Measurements from ENCODE around the gene GJD2. TPM values are rescaled to one million over a fixed set of nuclear protein-coding genes. Genes with fewer than 3 reads are reported as not detected.

Gene GJD2
- total RNA-seq, 1 donor from 2014 or later: not detected

DNA sequence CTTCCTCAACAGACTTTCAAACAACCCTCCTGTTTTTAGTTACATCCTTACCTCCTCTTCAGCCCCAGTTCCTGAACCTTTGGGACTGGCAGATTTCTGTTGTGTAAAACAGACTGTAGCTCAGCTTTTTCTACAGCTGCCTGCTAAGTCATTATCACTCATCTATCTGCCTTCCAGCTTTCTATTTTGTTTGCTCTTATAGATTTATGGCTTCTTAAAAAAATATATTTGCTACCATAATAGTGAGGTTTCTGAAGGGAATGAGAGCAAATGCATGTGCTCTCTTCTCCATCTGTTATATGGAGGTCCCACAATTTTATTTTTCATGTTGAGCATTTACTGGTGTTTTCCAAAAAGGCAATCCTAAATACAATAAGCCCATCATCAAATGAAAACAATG, 18.2 kb upstream of the GJD2 start:
- no peak for DNase-seq (ENCODE audit: low spot score)

DNA sequence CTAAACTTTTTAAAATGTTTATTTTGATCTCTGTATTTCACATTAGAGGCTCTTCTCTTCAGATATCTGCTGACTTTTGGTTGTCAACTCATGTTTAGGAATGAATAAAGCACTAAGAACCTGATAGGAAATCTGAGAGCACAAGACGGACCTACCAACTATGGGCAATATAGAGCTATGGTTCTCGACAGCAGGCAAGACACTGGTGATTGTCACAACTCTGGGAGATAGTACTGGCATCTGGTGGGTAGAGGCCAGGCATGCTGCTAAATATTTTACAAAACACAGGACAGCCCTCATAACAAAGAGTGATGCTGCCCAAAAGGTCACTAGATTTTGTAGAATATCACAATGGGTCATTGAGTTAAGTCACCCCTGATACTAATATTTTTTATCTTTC, 17.5 kb upstream of the GJD2 start:
- no peak for DNase-seq (ENCODE audit: low spot score)

DNA sequence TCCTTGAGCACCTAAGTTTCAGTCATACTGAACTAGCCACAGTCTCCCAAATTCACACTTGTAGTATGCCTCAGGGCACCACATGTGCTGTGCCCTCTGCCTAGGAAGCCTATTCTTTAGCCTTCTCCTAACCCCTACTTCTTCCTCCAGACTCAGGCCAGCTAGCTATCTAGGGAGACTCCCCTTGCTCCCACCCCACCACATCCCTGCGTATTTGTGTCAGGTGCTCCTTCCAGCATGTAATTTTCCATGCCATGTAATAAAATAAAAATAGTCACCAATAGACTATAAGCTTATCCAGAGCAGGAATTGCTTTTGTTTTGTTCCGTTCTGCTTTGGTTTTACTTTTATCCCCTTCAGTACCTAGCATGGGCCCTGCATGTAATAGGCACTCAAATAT, 14.9 kb upstream of the GJD2 start:
- DNase-seq (ENCODE audit: low spot score): no peak

DNA sequence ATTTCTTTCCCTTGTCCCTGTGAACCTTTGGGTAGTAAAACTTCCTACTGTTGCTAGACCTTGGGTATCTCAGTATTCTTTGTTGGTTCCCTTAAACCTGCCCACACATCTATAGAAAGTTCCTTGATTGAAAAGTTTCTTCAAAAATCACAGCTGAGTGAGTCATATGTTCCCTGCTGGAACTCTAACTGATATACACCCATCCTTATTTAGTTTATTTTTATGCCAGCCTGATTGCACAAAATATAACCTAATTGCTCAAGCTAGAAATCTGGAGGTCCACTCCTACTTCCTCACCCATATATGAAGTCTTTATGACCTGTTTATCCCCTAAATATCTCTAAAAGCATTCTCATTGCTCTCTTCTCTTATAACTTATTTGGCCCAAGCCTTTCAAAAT, 13.7 kb upstream of the GJD2 start:
- no peak for DNase-seq (ENCODE audit: low spot score)

DNA sequence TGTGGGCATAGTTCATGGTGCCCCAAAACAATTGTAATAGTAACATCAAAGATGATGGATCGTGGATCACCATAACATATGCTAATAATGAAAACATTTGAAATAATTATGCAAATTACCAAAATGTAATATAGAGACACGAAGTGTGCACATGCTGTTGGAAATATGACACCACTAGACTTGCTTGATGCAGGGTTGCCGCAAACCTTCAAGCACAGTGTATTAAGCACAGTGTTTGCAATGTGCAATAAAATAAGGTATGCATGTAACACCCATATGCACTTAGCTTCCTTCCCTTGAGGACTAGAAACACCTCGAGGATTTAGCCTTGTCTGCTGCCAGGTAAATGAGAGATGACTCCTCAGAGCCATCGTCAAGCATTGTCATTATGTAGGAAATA, 10.9 kb upstream of the GJD2 start:
- DNase-seq (ENCODE audit: low spot score): no peak

DNA sequence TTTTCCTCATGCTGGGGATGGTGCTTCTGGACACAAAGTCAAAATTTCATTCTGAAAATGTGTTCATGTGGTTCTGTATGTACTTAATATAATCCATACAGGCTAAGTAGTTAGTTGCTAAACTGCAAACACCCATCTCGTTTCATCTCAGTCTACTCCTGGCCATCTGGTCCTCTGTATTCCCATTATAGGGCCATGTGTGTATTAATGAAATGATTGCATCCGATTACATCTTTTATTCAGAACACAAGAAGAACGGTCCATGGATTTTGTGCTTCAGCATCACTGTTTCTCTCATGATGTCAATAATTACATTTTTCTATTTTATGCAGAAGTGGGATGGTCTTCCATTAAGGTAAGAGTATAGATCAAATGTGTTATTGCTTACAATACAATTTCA, 6.1 kb upstream of the GJD2 start:
- DNase-seq (ENCODE audit: low spot score): no peak

DNA sequence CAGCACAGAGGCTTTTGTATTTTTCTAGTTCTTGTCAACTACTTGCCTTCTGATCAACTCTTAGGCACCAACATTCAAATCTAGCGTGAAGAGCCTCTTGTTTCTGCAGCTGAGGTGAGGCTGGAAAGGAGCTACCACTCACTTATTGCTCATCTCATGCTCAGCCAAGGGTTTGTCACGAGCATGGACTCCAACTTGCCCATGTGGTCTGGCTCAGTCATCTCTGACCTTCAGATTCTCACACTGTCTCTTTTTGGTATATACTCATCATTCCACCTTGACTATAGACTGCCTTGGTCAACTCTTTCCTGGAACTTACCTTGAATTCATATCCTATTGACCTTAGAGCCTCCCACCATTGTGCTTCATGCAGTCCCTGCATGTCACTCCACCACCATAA, 5.2 kb upstream of the GJD2 start:
- no peak for DNase-seq (ENCODE audit: low spot score)

DNA sequence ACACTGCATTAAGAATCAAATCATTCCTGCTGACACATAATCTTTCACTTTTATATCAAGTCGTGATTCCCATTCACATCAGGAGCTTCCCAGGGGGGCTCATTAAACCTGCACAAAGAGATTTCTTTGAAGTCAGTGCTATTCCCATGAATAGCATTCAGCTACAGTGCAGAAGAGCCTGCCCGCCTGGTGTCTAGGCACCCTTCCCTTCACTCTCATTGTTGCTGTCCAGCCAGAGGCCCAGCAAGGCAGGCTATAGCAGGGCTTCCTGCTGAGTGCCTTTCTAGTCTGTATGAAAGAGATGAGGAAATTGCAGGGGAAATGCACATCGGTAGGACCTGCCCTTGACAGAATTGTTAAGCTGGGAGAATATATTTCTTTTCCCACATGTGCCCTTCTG, 4.5 kb upstream of the GJD2 start:
- DNase-seq (ENCODE audit: low spot score): no peak

DNA sequence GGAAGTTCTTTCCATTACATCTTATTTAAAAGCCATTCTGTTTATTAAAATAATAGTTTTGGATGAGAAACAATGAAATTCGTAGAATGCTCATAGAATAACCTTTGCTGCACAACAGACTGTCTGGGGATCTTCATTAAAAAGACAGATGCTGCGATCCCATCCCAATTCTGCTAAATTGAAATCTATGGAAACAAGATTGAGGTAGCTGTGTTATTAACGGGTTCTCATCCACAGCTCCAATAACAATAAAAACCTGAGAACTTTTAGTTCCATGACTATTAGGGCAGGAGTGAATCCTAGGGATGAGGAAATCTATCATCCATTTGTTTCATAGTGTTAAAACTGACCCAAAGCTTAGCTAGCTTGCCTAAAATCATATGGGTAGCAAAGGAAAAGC, 2.5 kb upstream of the GJD2 start:
- no peak for DNase-seq (ENCODE audit: low spot score)

DNA sequence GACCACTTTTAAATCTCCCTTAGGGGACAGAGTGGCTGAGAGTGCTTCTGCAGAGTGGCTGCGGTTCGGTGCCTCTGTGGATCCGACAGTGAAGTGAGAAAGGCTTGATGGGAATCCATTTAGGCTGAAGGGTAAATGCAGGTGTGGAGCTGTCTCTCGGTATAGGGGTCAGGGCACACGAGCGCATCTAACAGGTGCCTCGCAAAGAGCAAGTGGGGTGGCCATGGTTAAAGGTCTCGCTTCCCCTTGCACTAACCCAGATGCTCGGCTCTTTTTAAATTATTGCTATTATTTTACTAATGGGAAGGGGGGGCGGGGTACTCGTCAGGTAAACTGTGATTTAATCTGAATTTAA, 598 bp upstream of the GJD2 start:
- no peak for DNase-seq (ENCODE audit: low spot score)

DNA sequence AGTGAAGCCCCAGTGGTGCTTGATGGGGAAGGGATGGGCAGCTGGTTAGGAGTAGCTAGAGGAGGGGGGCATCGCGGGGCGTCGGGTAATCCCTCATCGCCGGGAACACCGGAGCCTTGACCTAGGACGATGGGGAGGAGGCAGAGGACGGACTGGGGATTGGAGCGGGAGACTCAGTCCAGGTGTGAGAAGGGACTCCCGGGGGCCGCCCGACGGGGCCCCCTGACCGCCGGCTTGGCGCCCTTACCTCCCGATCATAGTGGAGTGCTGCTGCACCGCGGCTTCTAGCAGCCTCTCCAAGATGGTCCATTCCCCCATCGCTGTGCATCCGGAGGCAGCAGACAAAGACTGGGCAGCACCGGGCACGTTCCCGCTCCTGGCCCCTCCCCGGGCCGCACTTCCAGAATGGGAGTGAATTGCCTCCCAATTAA, 612 bp downstream of the GJD2 start:
- no peak for DNase-seq (ENCODE audit: low spot score)

DNA sequence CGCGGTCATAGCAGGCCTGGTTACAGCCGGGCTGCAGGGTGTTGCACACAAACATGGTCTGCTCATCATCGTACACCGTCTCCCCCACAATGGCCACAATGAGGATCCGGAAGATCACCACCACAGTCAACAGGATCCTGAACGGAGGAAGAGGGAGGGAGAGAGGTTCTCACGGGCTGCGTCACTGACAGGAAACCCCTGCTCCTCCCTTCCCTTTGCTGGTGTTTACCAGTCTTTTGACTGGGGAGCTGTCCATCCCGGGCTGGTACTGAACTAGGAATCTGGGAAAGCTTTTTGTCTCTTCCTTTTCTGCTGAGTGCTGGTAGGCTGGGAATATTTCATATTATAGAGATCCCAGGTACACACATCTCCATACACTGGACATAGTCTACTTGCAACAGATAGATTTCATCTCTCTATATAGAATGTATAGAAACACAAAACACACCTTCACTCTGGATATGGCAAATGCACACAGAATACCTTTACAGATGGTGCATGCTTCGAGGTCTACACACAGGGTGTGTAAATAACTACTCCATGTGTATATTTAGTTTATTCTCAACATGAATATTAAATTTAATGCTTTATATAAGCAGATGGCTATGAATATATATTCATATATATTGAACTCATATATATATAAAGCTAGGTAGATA, 1.4 kb downstream of the GJD2 start:
- no peak for DNase-seq (ENCODE audit: low spot score)

DNA sequence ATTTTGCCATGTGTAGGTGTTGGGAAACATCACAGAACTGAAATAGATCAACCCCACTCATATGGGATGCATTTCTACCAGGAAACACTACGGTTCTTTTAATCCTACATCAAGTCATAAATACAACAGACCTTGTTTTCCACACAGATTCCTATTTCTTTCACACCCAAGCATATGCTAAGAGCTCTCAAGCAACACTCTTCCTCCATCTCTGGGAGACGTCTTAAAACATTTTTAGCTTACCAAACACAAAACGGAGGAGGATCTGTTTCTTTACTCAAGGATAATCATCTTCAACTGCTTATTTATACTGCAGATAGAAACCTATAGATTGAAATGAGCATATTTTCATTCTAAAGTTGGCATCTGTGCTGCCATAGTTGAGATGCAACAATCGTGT, 5.1 kb downstream of the GJD2 start:
- no peak for DNase-seq (ENCODE audit: low spot score)

DNA sequence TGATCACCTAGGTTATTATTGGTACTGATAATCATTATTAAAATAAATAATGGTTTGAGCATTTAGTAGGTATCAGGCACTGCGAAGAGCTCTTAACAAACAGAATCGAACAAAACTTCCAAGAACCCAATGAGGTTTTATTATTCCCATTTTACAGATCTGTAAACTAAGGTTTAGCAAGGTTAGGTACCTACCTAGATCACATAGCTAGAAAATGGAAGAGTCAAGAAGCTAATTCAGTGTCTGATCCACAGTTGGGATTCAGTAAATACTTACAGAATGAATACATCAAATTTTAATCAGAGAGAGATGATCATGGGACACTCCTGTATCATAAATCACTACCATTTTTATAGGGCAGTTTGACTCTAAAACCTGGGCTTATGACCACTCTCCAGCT, 15.5 kb downstream of the GJD2 start:
- no peak for DNase-seq (ENCODE audit: low spot score)

DNA sequence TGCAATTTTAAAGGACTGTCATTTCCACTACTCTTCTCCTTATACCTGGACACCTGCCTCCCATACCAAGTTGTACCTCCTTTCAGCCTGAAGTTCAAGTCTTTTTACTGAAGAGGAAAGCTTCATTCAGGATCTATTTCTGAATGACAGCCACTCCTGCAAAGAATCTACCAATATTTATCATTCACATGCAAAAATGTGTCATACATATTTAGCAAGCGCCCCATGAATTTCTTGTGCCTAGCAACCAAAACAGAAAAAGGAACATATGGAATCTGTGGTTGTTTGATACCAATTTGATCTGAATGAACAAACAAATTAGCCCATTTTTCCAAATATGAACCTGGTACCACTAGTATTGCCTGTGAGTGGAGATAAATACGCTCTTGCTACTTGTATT, 16.8 kb downstream of the GJD2 start:
- no peak for DNase-seq (ENCODE audit: low spot score)

DNA sequence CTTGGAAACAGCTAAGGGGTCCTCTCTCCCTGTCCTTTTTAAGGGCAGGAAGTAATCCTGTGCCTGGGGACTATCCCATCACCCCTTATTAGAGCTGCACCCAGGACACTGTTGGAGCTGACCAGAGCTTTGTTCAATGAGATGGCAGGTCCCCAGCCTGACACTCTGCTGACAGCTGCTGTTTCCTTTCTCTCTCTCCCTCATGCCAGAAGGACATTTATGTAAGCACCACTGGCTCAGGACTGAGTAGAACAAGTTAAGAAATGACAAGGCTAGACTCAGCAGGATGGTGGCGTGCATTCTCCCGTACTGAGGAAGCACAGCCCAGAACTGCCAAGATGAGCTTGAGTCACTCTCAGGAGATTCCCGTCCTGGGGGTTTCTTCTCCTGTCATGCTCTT, 17.3 kb downstream of the GJD2 start:
- no peak for DNase-seq (ENCODE audit: low spot score)

DNA sequence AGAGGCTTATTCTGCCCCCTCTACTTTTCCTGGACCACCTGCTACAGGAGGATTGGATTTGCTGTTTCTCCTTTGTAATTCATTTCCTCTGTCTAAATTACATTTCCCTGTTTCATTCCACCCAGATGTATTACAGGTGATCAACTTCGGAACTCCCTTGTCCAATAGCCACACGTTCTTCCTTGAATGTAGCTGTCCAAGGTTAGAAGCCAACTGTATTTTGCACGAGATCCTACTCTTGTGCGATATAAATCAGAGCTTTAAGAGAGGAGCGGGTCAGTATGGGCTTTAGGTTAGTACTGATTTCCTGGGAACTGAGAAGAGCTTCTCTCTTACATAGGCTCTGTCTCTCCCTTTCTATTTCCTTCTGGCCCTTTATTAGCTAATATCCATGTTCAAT, 20.5 kb downstream of the GJD2 start:
- DNase-seq (ENCODE audit: low spot score): no peak

DNA sequence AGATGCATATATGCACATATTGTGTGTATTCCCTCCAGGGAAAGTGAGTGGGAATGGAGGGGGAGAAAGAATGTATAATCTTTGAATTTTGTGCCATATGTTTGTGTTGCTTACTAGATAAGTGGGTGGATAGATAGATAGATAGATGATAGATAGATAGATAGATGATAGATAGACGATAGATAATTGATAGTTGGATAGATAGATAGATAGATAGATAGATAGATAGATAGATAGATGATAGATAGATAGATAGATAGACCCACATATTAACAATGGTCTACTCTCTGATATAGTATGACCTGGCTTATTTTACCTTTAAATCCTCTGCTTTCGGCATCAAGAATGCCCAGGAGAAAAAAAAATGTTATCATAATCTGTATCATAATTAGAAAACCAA, 21.2 kb downstream of the GJD2 start:
- DNase-seq (ENCODE audit: low spot score): no peak

DNA sequence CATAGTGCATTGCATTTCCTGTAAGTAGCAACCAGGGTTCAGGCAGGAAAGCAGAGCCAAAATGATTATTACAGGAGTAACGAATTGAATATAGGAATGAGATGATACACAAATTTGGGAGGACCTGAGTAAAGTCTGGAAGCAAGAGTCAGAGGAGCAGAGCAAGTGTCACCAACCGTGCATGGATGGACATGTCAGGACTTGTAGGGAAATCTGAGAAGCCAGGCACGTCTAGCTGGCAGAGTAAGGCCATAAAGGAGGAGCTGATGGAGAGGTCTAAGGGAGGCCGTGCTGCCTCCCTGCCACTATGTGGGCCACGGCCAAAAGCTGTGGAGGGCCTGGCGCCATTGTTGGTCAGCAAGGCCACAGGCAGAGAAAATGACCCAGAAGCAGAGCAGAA, 22.4 kb downstream of the GJD2 start:
- DNase-seq (ENCODE audit: low spot score): no peak

DNA sequence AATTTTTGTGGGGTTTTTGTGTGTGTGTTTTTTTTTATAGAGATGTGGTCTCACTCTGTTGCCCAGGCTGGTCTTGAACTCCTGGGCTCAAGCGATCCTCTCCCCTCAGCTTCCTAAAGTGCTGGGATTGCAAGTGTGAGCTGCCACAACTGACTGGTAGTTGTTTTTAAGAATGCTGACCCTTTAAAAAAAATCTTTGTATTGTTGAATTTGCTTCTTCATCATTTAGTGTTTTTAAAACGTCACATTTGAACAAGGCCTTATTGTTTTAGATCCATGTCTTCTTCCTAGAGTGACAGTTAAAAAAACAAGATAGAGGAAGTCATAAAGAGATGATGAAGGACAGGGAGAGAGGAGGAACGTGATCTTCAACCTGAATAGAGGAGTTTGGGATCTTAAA, 24.1 kb downstream of the GJD2 start:
- DNase-seq (ENCODE audit: low spot score): no peak

DNA sequence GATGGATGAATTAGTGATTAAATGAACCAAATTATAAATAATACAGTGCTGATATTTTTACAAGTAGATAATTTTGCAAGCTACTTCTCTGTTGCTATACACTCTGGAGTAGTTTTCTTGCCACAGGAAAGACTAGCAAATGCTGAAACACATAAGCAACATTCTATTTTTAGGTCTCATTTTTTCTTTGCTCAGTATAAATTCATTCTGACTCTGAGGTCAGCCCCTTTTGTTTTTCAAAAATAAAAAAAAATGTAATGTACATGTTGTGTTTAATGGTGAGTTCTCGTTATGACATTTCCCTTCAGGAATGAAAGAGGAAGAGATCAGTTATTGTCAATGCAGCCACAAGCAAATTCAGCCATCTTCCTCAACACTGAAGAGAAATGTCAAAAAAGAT, 24.9 kb downstream of the GJD2 start:
- no peak for DNase-seq (ENCODE audit: low spot score)

DNA sequence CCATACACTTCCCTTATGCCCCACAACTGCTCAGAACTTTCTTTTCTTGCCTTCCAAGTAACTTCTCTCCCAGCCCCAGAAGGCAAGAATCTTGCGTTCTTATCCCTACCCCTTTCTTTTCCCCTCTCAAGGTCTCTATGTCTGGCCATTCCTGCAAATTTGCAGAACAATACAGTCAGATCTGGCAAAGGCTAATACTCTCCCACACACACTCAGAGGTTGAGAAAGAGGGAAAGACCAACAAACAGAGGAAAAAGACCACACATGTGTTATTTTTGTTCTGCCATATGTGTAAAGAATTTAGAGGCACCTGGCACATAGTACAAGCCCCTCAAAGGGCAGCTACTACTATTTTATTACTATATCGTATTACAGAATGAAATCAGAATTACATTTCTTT, 25.7 kb downstream of the GJD2 start:
- DNase-seq (ENCODE audit: low spot score): no peak

DNA sequence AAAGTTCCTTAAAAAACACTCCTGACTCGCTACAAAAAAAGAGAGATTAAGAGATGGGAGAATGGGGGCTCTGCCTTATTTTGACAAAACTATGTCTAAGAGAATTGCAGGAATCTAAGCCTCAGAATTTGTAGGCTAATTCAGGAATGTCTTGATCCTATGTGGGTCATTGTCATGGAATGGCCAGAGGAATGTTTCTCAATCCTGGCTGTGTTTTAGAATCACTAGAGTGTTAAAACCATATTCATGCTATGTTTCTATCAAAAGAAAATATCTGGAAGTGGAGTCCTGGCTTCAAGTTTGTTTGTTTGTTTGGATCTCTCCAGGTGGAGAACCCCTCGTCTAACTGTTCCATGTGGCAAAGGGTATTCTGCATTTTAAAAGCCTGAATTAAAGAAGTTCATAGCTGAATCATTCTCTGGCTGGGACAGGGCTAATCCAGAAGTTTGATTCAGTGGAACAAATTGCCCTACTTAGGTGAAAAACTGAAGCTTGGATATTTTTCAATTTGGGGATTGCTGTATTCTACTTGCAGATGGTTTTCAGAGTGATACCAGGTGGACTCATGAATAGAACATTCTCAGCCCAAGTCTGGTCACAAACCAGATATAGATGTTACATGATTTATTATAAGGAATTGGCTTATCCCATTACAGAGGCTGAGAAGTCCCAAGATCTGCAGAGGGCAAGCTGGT, 28.2 kb downstream of the GJD2 start:
- DNase-seq (ENCODE audit: low spot score): no peak

DNA sequence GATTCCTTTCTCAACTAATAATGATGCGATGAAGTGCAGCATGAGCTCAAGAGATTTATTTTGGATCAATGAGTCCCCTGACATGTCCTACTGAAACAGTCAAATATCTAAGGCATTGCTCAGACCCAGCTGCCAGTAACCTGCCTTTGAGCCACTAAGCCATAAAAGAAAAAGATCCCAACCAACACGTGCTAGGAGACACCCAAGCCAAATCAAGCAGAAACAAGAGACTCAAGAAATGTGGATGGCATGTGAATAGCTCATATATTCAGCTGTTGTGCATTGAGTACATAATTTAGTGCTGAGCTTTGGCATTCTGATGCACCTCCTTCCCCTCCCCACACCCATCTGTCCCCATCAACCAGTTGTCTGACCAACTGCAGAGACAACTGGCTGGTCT, 29.2 kb downstream of the GJD2 start:
- DNase-seq (ENCODE audit: low spot score): no peak
